GM21360 (cell line): ENCODE data around the gene NKX6-1.

Experiments used
- ATAC-seq: cut with Tn5 transposase; IDR thresholded peaks from one replicate; pipeline ENCODE4 v1.9.1; 2021; ENCODE audit warnings: mild to moderate bottlenecking, moderate library complexity; ENCODE audit not compliant: unreplicated experiment

Gene NKX6-1

GRCh38 chr4:84498935-84499623, at the start of gene NKX6-1:
NKX6-1 (minus strand) TSS chr4:84499292; CDS start chr4:84498228, 1,064 bp downstream.
- no peak for ATAC-seq

- ATAC-seq = no peak
These were observed 48.1 kb upstream of the NKX6-1 start for GRCh38 chr4:84547211-84547610.

- no peak for ATAC-seq
These were observed 46.0 kb upstream of the NKX6-1 start for GRCh38 chr4:84545093-84545492.

GRCh38 chr4:84535901-84536300, 36.8 kb upstream of the NKX6-1 start:
- no peak for ATAC-seq

GRCh38 chr4:84531689-84532088, 32.6 kb upstream of the NKX6-1 start:
- no peak for ATAC-seq

- ATAC-seq = no peak
These were observed 31.8 kb upstream of the NKX6-1 start for GRCh38 chr4:84530871-84531270.

- ATAC-seq = no peak
These were observed 31.4 kb upstream of the NKX6-1 start for GRCh38 chr4:84530454-84530853.

GRCh38 chr4:84529169-84529751, 30.2 kb upstream of the NKX6-1 start:
- ATAC-seq = no peak

GRCh38 chr4:84527391-84527790, 28.3 kb upstream of the NKX6-1 start:
- ATAC-seq = no peak

GRCh38 chr4:84515075-84515474, 16.0 kb upstream of the NKX6-1 start:
- ATAC-seq = no peak

GRCh38 chr4:84512277-84512676, 13.2 kb upstream of the NKX6-1 start:
- no peak for ATAC-seq

GRCh38 chr4:84511703-84512102, 12.6 kb upstream of the NKX6-1 start:
- ATAC-seq = no peak

GRCh38 chr4:84507941-84508340, 8.8 kb upstream of the NKX6-1 start:
- ATAC-seq = no peak

GRCh38 chr4:84504821-84505220, 5.7 kb upstream of the NKX6-1 start:
- ATAC-seq = no peak

- peak; percentile 93 for ATAC-seq
These were observed 4.7 kb upstream of the NKX6-1 start for GRCh38 chr4:84503495-84504437.

GRCh38 chr4:84502955-84503373, 3.9 kb upstream of the NKX6-1 start:
- no peak for ATAC-seq

- no peak for ATAC-seq
These were observed 3.4 kb upstream of the NKX6-1 start for GRCh38 chr4:84502333-84502954.

GRCh38 chr4:84501721-84502267, 2.7 kb upstream of the NKX6-1 start:
- ATAC-seq = no peak

- ATAC-seq = no peak
These were observed 2.1 kb upstream of the NKX6-1 start for GRCh38 chr4:84501202-84501503.

GRCh38 chr4:84500386-84501201, 1.5 kb upstream of the NKX6-1 start:
- no peak for ATAC-seq
